ENCODE results near the gene TBXA2R. TPM values are rescaled to one million over a fixed set of nuclear protein-coding genes. Genes with fewer than 3 reads are reported as not detected.
"Not testable (repeated sequence)": the region's sequence is repeated elsewhere in the genome, so short reads cannot be mapped to it uniquely, and the experiment has no call there.

The TBXA2R gene
- total RNA-seq (1.4 TPM), polyA plus RNA-seq (3.8 TPM)

DNA sequence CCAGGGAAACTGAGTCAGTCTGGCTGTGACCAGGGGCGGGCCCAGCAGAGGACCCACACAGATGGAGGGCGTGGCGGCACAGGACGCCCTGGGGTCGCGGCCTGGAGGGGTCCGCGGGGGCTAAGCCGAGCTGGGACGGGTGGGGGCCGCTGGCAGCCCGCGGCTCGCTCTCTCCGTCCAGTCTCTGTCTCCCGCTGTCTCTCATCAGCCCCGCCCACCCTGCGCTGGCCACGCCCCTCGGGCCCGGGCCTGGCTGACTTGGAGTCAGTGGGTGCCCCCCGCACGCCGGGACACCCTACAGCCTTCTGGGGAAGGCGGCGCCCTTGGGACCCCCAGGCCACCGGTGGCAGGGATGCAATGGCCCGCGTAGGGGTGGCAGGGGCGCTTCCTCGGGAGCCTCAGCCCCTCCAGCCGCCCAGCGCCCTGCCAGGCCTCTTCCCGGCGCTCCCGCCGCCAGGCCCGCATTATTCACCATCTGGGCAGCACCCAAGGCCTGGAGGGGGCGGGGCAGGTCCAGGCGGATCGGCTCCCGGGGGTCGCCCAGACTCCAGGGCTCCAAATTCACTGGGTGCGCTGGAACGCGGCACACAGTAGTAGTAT is at the start of gene TBXA2R:
Gene TBXA2R (minus strand): TSS at position 186 of the 600 bp plus-strand sequence. CDS start 6,241 bp downstream, outside the sequence.
- H3K4me1 ChIP-seq (ENCODE audit: insufficient read depth), result no peaks in the 10 kb centered on the region
- no peak for DNase-seq (ENCODE audit: extremely low spot score)
- peak within 1 kb of the TSS; percentile 32 for H3K27ac ChIP-seq (ENCODE audit: low read depth)
- peak within 1 kb of the TSS; percentile 49 for H3K4me3 ChIP-seq (ENCODE audit: low read depth, low read length)
- H3K36me3 ChIP-seq (ENCODE audit: insufficient read depth), result peaks cover 2% of the 10 kb centered on the region
- WGBS, result 2% methylated on average over 46 of the region's 46 CpGs

DNA sequence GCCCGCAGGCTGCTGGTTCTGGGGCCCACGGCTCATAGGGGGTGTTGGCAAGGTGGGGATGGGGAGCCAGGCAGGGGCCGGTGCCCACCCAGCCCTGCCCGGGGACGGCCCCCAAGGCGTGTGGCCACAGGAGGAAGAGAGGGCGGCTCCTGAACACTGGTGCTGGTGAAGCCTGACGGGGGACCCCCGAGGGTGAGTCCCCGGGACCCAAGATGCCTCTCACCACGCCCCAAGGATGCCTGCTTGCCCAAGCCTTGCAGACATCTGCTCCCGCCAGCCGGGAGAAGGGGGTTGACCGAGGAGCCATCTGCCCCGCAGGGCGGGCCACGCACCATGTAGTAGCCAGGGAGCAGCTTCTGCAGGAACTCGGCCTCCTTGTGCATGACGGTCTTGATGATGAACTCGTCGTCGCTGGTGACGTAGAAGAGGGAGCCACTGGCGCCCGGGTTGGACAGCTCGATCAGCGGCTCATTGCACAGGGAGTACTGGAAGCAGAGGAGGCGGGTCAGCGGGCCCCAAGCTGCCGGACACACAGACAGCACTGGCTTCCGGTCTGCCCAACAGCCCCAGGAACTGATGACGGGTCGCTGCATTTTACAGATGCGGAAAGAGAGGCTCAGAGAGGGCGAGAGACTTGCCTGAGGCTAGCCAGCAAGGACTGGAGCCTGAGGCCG is 49.5 kb upstream of the TBXA2R start:
- peaks cover 4% of the 10 kb centered on the region for H3K36me3 ChIP-seq (ENCODE audit: insufficient read depth)
- H3K4me1 ChIP-seq (ENCODE audit: insufficient read depth), result no peaks in the 10 kb centered on the region
- 83% methylated on average over 36 of the region's 36 CpGs for WGBS
- H3K4me3 ChIP-seq (ENCODE audit: low read depth, low read length), result no peak overlapping the region
- DNase-seq (ENCODE audit: extremely low spot score), result no peak
- H3K27ac ChIP-seq (ENCODE audit: low read depth), result no peak overlapping the region

DNA sequence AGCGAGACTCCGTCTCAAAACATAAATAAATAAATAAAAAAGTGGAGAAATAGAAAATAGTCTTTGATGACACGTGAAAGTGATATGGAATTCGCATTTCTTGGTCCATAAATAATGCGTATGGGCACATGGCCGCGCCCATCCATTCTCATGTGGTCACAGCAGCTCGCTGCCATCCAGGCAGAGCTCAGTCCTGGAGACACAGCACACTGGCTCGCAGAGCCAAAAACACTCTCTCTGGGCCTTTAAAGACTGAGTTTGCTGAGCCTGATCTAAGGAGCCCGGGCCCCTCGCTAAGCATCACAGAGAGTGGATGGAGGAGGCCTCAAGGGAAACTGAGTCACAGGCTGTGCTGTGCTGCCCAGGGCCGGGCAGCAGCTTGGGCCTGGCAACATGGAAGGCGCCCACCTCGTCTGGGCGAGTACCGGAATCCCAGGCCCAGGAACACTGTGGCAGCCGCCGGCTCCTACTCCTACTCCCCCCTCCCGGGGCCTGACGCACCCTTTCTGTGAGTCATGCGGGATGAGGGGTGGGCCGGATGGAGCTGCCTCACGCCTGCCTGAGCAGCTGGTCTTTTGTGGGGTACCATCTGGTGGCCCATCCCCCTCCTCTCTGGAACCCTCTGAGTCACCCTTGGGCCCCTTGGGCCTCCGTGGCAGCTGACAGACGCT is 48.9 kb upstream of the TBXA2R start:
- Histone ChIP-seq H3K36me3 (ENCODE audit: insufficient read depth) (peaks cover 4% of the 10 kb centered on the region), H3K4me3 (ENCODE audit: low read depth, low read length) (no peak overlapping the region), H3K4me1 (ENCODE audit: insufficient read depth) (no peaks in the 10 kb centered on the region), H3K27ac (ENCODE audit: low read depth) (no peak overlapping the region)
- 74% methylated on average over 25 of the region's 25 CpGs for WGBS
- DNase-seq (ENCODE audit: extremely low spot score), result no peak

GRCh38 chr19:3653865-3654513 is 47.3 kb upstream of the TBXA2R start:
- 96% methylated on average over 20 of the region's 20 CpGs for WGBS
- Histone ChIP-seq H3K36me3 (ENCODE audit: insufficient read depth) (peaks cover 4% of the 10 kb centered on the region), H3K4me1 (ENCODE audit: insufficient read depth) (no peaks in the 10 kb centered on the region), H3K4me3 (ENCODE audit: low read depth, low read length) (no peak overlapping the region), H3K27ac (ENCODE audit: low read depth) (no peak overlapping the region)
- DNase-seq (ENCODE audit: extremely low spot score), result no peak

GRCh38 chr19:3653081-3653795 is 46.6 kb upstream of the TBXA2R start:
- Histone ChIP-seq H3K27ac (ENCODE audit: low read depth) (no peak overlapping the region), H3K4me3 (ENCODE audit: low read depth, low read length) (no peak overlapping the region), H3K36me3 (ENCODE audit: insufficient read depth) (peaks cover 2% of the 10 kb centered on the region), H3K4me1 (ENCODE audit: insufficient read depth) (no peaks in the 10 kb centered on the region)
- DNase-seq (ENCODE audit: extremely low spot score), result no peak
- 91% methylated on average over 37 of the region's 37 CpGs for WGBS

DNA sequence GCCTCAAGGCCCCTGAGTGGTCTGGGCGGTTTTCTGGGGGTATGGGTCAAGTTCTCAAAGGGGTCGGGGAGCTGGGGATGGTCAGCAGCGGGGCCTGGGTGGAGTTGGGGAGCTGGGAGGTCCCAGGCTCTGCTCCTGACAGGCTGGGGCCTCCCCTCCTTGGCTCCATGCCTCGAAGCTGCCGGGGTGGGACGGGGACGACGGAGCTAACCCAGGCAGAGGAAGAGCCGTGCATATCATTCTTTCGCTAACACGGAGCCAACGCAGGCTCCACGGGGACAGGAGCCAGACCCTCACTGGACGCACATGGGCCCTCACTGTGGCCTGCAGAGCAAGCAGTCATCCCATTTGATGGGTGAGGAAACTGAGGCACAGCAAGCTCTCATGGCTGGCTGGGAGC is 45.7 kb upstream of the TBXA2R start:
- Histone ChIP-seq H3K27ac (ENCODE audit: low read depth) (no peak overlapping the region), H3K36me3 (ENCODE audit: insufficient read depth) (no peaks in the 10 kb centered on the region), H3K4me3 (ENCODE audit: low read depth, low read length) (no peak overlapping the region), H3K4me1 (ENCODE audit: insufficient read depth) (no peaks in the 10 kb centered on the region)
- no peak for DNase-seq (ENCODE audit: extremely low spot score)
- WGBS, result 85% methylated on average over 14 of the region's 14 CpGs

DNA sequence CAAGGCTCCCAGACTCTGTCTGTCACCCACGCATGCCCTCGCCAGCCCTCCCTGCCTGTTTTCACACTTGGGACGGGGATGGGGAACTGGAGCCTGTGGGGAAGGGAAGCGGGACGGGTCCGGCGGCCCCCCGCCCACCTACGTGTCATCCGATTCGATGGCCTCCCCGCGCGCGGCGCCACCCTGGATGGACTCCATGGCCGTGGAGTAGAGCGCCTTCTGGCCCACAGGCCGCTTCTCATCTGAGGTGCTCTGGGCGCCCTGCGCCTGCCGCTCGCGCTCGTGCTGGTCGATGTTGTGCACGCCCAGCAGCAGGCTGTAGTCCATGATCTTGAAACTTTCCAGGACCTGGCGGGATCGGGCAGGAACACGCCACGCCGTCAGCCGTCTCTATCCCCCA is 45.0 kb upstream of the TBXA2R start:
- H3K27ac ChIP-seq (ENCODE audit: low read depth), result no peak overlapping the region
- no peak overlapping the region for H3K4me3 ChIP-seq (ENCODE audit: low read depth, low read length)
- no peak for DNase-seq (ENCODE audit: extremely low spot score)
- 97% methylated on average over 33 of the region's 33 CpGs for WGBS
- no peaks in the 10 kb centered on the region for H3K4me1 ChIP-seq (ENCODE audit: insufficient read depth)
- no peaks in the 10 kb centered on the region for H3K36me3 ChIP-seq (ENCODE audit: insufficient read depth)

DNA sequence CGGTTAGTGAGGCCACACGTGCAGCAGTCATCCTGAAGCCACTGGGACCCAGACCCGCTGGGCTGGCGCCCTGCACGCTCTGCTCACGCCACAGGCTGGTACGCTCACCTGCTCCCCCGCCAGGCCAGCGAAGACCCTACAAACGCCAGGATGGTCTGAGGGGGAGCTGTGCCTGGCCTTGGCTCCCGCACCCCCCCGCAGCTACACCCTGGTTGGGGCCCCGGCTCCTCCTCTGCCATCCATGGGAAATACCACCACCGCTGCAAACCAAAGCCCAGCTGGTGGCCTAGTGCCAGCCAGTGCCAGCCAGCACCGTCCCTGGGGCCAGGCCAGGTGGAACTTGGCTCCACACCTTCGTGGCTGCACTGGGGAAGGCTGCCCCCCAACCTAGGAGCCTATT is 43.2 kb upstream of the TBXA2R start:
- Histone ChIP-seq H3K36me3 (ENCODE audit: insufficient read depth) (no peaks in the 10 kb centered on the region), H3K4me3 (ENCODE audit: low read depth, low read length) (no peak overlapping the region), H3K4me1 (ENCODE audit: insufficient read depth) (no peaks in the 10 kb centered on the region), H3K27ac (ENCODE audit: low read depth) (no peak overlapping the region)
- WGBS, result 89% methylated on average over 16 of the region's 16 CpGs
- no peak for DNase-seq (ENCODE audit: extremely low spot score)

GRCh38 chr19:3648037-3648905 is 41.6 kb upstream of the TBXA2R start:
- Histone ChIP-seq H3K27ac (ENCODE audit: low read depth) (no peak overlapping the region), H3K4me3 (ENCODE audit: low read depth, low read length) (no peak overlapping the region), H3K36me3 (ENCODE audit: insufficient read depth) (no peaks in the 10 kb centered on the region), H3K4me1 (ENCODE audit: insufficient read depth) (no peaks in the 10 kb centered on the region)
- DNase-seq (ENCODE audit: extremely low spot score), result no peak
- WGBS, result 95% methylated on average over 33 of the region's 33 CpGs

GRCh38 chr19:3647102-3647501 is 40.4 kb upstream of the TBXA2R start:
- DNase-seq (ENCODE audit: extremely low spot score); H3K36me3 ChIP-seq (ENCODE audit: insufficient read depth); H3K27ac ChIP-seq (ENCODE audit: low read depth); H3K4me1 ChIP-seq (ENCODE audit: insufficient read depth); H3K4me3 ChIP-seq (ENCODE audit: low read depth, low read length): not testable (repeated sequence)
- 90% methylated on average over 5 of the region's 5 CpGs for WGBS

DNA sequence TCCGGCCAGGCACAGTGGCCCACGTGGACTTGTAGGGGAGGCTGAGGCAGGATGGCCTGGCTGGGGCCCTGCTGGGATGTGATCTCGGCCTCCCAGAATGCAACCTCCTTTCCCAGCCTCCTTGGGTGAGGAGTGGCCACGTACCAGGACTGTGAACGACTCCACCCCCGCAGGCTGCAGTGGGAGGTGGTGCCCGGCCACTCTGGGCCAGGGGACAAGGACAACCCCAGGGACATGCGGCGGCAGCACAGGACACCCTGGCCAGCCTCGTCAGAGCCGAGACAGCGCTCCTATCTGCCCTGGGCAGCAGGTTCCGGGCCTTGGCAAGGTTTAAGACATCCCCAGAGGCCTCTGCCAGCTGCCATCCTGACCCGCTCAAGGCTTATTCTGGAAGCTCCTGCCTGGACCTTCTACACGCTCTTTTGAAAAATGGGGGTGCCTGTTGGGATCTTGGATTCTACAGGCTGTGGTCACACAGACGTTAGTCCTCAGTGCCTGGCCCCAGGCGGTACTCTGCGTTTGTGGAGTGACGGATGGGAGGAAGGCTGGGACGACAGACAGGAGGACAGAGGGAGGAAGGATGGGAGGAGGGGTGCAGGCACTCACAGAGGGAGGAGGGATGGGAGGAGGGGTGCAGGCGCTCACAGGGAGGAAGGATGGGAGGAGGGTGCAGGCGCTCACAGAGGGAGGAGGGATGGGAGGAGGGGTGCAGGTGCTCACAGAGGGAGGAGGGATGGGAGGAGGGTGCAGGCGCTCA is 39.8 kb upstream of the TBXA2R start:
- no peaks in the 10 kb centered on the region for H3K4me1 ChIP-seq (ENCODE audit: insufficient read depth)
- no peak overlapping the region for H3K4me3 ChIP-seq (ENCODE audit: low read depth, low read length)
- H3K36me3 ChIP-seq (ENCODE audit: insufficient read depth), result peaks cover 1% of the 10 kb centered on the region
- H3K27ac ChIP-seq (ENCODE audit: low read depth), result no peak overlapping the region
- 89% methylated on average over 23 of the region's 23 CpGs for WGBS
- no peak for DNase-seq (ENCODE audit: extremely low spot score)

DNA sequence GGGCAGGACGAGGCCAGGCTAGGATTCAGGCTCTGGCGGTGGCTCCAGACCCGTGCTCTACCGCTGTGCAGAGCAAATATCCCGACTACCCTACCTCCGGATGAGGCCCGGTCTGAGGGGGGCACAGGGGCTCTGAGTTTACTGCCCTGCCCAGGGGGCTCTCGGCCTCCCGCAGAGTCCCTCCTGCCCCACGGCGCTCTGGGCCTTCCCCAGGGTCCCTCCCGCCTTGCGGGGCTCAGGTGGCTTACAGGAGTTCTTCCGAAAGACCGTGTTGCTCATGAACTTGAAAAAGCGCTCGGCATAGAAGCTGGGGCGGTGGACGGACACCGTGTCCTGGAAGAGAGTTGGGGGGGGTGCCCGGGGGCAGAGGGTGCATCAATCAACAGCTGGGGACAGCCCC is 39.1 kb upstream of the TBXA2R start:
- WGBS, result 91% methylated on average over 21 of the region's 21 CpGs
- no peak overlapping the region for H3K27ac ChIP-seq (ENCODE audit: low read depth)

More for the DNA sequence above, 39.1 kb upstream of the TBXA2R start:
- no peak for DNase-seq (ENCODE audit: extremely low spot score)
- Histone ChIP-seq H3K4me3 (ENCODE audit: low read depth, low read length) (no peak overlapping the region), H3K4me1 (ENCODE audit: insufficient read depth) (no peaks in the 10 kb centered on the region), H3K36me3 (ENCODE audit: insufficient read depth) (peaks cover 1% of the 10 kb centered on the region)

All from urinary bladder (tissue), 4 donors.